HL-60 (cell line): ENCODE data around the gene HAO2.

Experiments
- POLR2AphosphoS5 ChIP-seq: IDR thresholded peaks from 2 replicates; pipeline ENCODE4 v1.6.1; 2012; ENCODE audit warnings: low read depth
- TF ChIP-seq, protein P1 (sequence below): IDR thresholded peaks from one replicate; pipeline ENCODE4 v1.5.1; 2011; ENCODE audit warnings: low read length, control low read depth, inconsistent platforms; ENCODE audit not compliant: insufficient read depth

DNA sequence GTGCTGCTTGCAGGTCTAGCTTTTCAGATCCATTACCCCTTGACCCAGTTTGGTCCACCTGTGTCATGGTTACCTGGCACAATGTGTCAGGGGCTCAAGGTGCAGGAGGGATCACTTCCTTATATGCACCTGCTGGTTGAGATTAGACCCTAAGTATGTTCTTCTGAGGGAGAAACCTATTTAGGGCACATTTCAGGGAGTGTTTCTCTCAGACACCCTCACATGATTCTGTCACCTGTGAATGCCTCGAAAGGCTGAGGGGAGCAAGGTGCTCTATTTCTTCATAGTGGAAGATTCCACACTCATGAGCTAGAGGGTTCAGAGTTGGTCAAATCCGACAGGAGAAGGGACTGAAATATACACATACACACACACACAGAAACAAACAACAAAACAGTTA lies 61.9 kb downstream of the HAO2 start:
- TF ChIP-seq, protein P1, sequence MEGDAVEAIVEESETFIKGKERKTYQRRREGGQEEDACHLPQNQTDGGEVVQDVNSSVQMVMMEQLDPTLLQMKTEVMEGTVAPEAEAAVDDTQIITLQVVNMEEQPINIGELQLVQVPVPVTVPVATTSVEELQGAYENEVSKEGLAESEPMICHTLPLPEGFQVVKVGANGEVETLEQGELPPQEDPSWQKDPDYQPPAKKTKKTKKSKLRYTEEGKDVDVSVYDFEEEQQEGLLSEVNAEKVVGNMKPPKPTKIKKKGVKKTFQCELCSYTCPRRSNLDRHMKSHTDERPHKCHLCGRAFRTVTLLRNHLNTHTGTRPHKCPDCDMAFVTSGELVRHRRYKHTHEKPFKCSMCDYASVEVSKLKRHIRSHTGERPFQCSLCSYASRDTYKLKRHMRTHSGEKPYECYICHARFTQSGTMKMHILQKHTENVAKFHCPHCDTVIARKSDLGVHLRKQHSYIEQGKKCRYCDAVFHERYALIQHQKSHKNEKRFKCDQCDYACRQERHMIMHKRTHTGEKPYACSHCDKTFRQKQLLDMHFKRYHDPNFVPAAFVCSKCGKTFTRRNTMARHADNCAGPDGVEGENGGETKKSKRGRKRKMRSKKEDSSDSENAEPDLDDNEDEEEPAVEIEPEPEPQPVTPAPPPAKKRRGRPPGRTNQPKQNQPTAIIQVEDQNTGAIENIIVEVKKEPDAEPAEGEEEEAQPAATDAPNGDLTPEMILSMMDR = no peak
- no peak for TF ChIP-seq POLR2AphosphoS5
